GM19463 (cell line): ENCODE results near the gene DYNC2H1.

Experiments used
- ATAC-seq: cut with Tn5 transposase; IDR thresholded peaks from one replicate; pipeline ENCODE4 v1.9.1; 2021; ENCODE audit warnings: mild to moderate bottlenecking, moderate library complexity; ENCODE audit not compliant: unreplicated experiment

DYNC2H1 gene

DNA sequence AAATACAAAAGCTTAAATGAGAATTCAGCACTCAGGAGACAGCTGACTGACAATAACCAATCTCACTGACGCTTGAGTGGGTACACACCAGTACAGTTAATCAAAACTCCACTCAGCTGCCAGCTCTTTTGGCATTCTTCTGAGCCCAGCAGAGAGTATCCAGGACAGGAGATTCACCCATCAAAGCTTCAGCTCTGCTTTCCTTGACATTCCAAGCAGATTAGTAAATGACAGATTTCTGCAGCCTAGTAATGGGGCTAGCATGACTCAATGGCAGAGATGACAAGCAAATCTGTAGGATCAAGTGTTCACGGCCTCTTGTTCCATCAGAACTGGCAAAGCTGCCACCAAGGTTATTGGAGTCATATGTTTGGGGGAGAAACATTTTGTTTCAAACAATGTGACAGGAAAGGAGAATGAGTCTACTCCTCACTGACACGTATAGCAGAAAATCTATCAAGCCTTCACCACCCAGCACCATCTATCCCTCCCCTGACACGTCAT lies 420.0 kb downstream of the DYNC2H1 start:
- no peak for ATAC-seq
